Testis (tissue), 3 donors: ENCODE data around the gene MT1M. TPM values are rescaled to one million over a fixed set of nuclear protein-coding genes. Genes with fewer than 3 reads are reported as not detected.

Experiments
- DNase-seq: peaks from one replicate; pipeline ENCODE4 v3.0.0-alpha.2; 2019
- H3K27ac ChIP-seq, 2 donors: fragments of 200-600 bp; sonication (generic); one replicate each; pipeline ENCODE4 v1.5.1; 2019
- H3K27me3 ChIP-seq: fragments of 200-600 bp; sonication (generic); one replicate; pipeline ENCODE4 v1.5.1; 2019
- H3K36me3 ChIP-seq: fragments of 200-600 bp; sonication (generic); one replicate; pipeline ENCODE4 v1.5.1; 2017; ENCODE audit warnings: low read depth; ENCODE audit errors: missing control alignments
- H3K4me1 ChIP-seq: fragments of 200-600 bp; sonication (generic); one replicate; pipeline ENCODE4 v1.5.1; 2019
- H3K4me3 ChIP-seq, 2 donors: fragments of 200-600 bp; sonication (generic); one replicate each; pipeline ENCODE4 v1.5.1; 2017 to 2019
- H3K9me3 ChIP-seq: fragments of 200-600 bp; sonication (generic); one replicate; pipeline ENCODE4 v1.5.1; 2017
- POLR2A ChIP-seq: fragments of 450-650 bp; IDR thresholded peaks from one replicate; pipeline ENCODE4 v1.6.1; 2017; ENCODE audit warnings: antibody characterized with exemption, mild to moderate bottlenecking, moderate library complexity
- WGBS, 2 donors: methylation state at CpG; one replicate each; pipeline ENCODE4 v1.1.5; 2018; 5-methylcytosine and 5-hydroxymethylcytosine counted together
- intact Hi-C: fragments of 100-400 bp; cut with DNase I; formaldehyde crosslinking; loops from one replicate; pipeline ENCODE4 v1.15.1; 2023; ENCODE audit warnings: low total_unique reads
- polyA plus RNA-seq: library from polyadenylated mRNA; stranded (reverse); fragments of 350-450 nt; fragmentation: Illumina TruSeq; extraction: RNeasy Lipid Tissue Mini Kit (QIAGEN cat#74804); gene quantifications from one replicate; pipeline ENCODE4 v1.2.3, GENCODE V29; 2014; ENCODE audit warnings: low read depth, low replicate concordance; ENCODE audit not compliant: insufficient read depth
- total RNA-seq, 2 donors: library from RNA; depleted of rRNA; stranded (reverse); fragments of >200 nt; gene quantifications; one replicate each; pipeline ENCODE4 v1.2.3, GENCODE V29; 2016
- TF ChIP-seq, protein P1 (sequence below), 3 experiments: fragments of 450-650 bp in 2 of 3; fragments of 200-600 bp in 1 of 3; sonication (generic) in 1 of 3; IDR thresholded peaks; one replicate each; pipeline ENCODE4 v1.5.1; 2016 to 2019; ENCODE audit warnings: antibody characterized with exemption in 3 of 3, mild to moderate bottlenecking in 2 of 3, moderate library complexity in 1 of 3

The MT1M gene
- total and polyA plus RNA-seq, 3 donors from 2014 or later, result 2.2 to 3.7 (median 2.6) TPM

DNA sequence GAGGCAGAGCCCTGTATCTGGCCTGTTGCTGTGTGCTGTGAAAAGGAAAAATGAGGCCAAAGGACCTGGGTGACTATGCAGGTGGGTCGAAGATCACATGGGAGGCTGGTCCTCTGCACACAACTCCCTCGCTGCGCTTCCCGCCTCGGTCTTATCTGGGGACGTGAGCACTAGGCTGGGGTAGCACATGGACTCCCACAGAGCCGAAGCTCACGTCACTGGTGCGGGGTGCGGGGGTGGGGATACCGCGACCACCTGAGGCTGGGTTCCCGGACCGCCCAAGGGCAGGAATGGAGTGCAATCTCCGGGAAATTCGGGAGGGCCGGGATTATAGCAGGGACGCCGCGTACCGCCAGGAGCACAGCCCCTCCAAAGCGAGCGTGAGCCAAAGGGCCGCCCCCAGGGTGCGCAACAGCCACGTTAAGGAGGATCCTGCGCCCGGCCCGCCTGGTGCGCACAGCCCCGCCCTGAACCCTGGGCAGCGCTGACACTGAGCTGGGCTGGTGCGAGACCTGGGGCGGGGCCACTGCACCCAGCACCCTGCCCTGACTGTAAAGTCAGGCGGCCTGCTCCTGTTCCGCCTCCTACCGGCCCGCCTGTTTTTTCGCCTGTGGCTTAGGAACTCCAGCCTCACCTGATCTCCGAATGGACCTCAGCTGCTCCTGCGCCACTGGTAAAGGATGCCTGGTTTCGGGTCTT lies 10.8 kb downstream of the MT1M start:
- peak overlapping the region in 1 of 2 donors; percentile 21 for H3K4me3 ChIP-seq

DNA sequence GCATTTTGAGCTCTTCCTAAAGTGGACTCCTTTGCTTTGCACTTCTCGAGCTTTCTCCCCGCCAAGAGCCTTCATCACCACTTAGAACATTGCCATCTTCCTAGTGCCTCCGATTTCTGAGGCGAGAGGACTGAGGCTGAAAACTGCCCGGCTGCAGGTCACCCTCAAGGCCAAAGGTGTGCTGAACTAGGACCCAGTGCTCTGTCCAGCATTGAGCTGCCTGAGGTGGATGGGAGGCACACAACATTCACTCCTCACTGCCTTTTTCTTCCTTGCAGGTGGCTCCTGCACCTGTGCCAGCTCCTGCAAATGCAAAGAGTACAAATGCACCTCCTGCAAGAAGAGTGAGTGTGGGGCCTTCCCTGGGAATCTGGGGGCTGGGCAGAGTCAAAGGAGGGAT lies 11.4 kb downstream of the MT1M start:
- intact Hi-C loops, result no loop called here
- DNase-seq, result no peak
- H3K9me3 ChIP-seq, result no peaks in the 10 kb centered on the region
- H3K4me1 ChIP-seq, result peaks cover 11% of the 10 kb centered on the region
- H3K36me3 ChIP-seq, result no peaks in the 10 kb centered on the region
- no peak overlapping the region for H3K4me3 ChIP-seq
- 45 to 52% methylated on average over 5 of the region's 5 CpGs for WGBS, 2 donors
- no peaks in the 10 kb centered on the region for H3K27me3 ChIP-seq
- TF ChIP-seq, protein P1, sequence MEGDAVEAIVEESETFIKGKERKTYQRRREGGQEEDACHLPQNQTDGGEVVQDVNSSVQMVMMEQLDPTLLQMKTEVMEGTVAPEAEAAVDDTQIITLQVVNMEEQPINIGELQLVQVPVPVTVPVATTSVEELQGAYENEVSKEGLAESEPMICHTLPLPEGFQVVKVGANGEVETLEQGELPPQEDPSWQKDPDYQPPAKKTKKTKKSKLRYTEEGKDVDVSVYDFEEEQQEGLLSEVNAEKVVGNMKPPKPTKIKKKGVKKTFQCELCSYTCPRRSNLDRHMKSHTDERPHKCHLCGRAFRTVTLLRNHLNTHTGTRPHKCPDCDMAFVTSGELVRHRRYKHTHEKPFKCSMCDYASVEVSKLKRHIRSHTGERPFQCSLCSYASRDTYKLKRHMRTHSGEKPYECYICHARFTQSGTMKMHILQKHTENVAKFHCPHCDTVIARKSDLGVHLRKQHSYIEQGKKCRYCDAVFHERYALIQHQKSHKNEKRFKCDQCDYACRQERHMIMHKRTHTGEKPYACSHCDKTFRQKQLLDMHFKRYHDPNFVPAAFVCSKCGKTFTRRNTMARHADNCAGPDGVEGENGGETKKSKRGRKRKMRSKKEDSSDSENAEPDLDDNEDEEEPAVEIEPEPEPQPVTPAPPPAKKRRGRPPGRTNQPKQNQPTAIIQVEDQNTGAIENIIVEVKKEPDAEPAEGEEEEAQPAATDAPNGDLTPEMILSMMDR (IDR thresholded peaks at IDR 0.05), result no peak
- TF ChIP-seq POLR2A, result no peak
- no peak overlapping the region for H3K27ac ChIP-seq

More for the DNA sequence above, 10.8 kb downstream of the MT1M start:
- 5 to 7% methylated on average over 25 to 37 of the region's 42 CpGs for WGBS, 2 donors
- Histone ChIP-seq H3K9me3 (no peaks in the 10 kb centered on the region), H3K4me1 (peaks cover 17% of the 10 kb centered on the region), H3K27me3 (no peaks in the 10 kb centered on the region), H3K27ac (no peak overlapping the region), H3K36me3 (no peaks in the 10 kb centered on the region)
- DNase-seq, result peak; percentile 67
- intact Hi-C loops, result no loop called here
- no peak for TF ChIP-seq POLR2A
- TF ChIP-seq, protein P1 (IDR thresholded peaks at IDR 0.05), result no peak

DNA sequence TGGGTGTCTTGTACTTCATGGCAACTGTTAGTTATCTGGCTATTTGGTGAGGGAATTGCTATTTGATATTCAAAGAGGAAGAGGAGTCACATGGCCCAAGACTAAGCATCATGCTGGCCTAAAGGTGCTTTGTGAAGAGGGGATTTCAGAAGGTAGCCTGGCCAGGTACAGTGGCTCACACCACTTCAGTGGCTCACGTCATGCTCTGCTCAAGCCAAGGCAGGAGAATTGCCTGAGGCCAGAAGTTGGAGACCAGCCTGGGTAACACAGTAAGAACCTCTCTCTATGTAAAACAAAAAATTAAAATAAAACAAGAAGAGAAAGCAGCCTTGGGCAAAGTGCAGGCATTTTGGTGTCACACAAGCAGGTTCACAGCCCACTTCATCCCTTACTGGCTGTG lies 12.9 kb downstream of the MT1M start:
- no peak overlapping the region for H3K27ac ChIP-seq
- 73 to 87% methylated on average over 1 of the region's 1 CpG for WGBS, 2 donors
- DNase-seq, result no peak
- no peaks in the 10 kb centered on the region for H3K9me3 ChIP-seq
- no peaks in the 10 kb centered on the region for H3K27me3 ChIP-seq
- TF ChIP-seq POLR2A, result no peak
- TF ChIP-seq, protein P1 (IDR thresholded peaks at IDR 0.05), result no peak
- H3K36me3 ChIP-seq, result no peaks in the 10 kb centered on the region
- H3K4me3 ChIP-seq, result no peak overlapping the region
- peaks cover 9% of the 10 kb centered on the region for H3K4me1 ChIP-seq
- intact Hi-C loops, result no loop called here

DNA sequence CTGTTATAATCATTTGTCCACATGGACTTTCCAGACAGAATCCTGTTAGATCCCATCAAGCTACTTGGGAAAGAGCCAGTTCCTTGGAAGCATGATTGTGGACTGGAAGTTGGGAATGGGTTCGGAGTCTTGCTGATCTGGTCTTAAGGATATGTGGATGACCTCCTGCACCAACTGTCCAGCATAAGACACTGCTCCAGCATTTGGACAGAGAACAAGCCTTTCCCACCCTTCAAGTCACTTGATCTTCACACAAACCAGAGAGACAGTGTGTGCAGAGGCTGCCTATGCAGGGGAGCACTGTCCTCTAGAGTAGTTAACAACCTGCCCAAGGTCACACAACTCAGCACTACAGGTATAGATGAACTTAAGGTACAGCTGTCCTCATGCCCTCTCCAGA lies 13.4 kb downstream of the MT1M start:
- no peak for TF ChIP-seq POLR2A
- TF ChIP-seq, protein P1 (IDR thresholded peaks at IDR 0.05), result no peak
- no peaks in the 10 kb centered on the region for H3K36me3 ChIP-seq
- H3K27ac ChIP-seq, result no peak overlapping the region
- H3K4me3 ChIP-seq, result no peak overlapping the region
- H3K4me1 ChIP-seq, result peaks cover 9% of the 10 kb centered on the region
- DNase-seq, result no peak
- WGBS, 2 donors, result 0% methylated on average over 1 of the region's 1 CpG
- no peaks in the 10 kb centered on the region for H3K27me3 ChIP-seq
- H3K9me3 ChIP-seq, result no peaks in the 10 kb centered on the region
- intact Hi-C loops, result no loop called here
